CD4-positive, alpha-beta T cell treated with Interleukin-1 beta for 1 hour (primary cell): ENCODE data around the gene XPR1.
A peak's percentile ranks its signal among the peaks of the same experiment; 100 is the strongest.

ENCODE experiments used
- DNase-seq, 2 donors: peaks; one replicate each; pipeline ENCODE4 v3.0.0-alpha.2; 2020 to 2022

The XPR1 gene

GRCh38 chr1:180631766-180632325, at the start of gene XPR1:
Gene XPR1 (plus strand): TSS chr1:180632022. CDS start chr1:180632202, 180 bp downstream.
- peak; percentile 98 for DNase-seq

- no peak for DNase-seq
Measured at GRCh38 chr1:180584869-180585268, 47.0 kb upstream of the XPR1 start.

GRCh38 chr1:180585994-180586359, 45.8 kb upstream of the XPR1 start:
- DNase-seq: no peak

GRCh38 chr1:180586671-180587155, 45.1 kb upstream of the XPR1 start:
- no peak for DNase-seq

GRCh38 chr1:180588121-180588520, 43.7 kb upstream of the XPR1 start:
- DNase-seq: no peak

- DNase-seq: no peak
Measured at GRCh38 chr1:180590889-180591288, 40.9 kb upstream of the XPR1 start.

- DNase-seq: no peak
Measured at GRCh38 chr1:180593382-180593781, 38.4 kb upstream of the XPR1 start.

- DNase-seq: no peak
Measured at GRCh38 chr1:180594723-180595122, 37.1 kb upstream of the XPR1 start.

- no peak for DNase-seq
Measured at GRCh38 chr1:180595966-180596365, 35.9 kb upstream of the XPR1 start.

GRCh38 chr1:180597520-180597919, 34.3 kb upstream of the XPR1 start:
- DNase-seq: no peak

GRCh38 chr1:180598333-180598974, 33.4 kb upstream of the XPR1 start:
- DNase-seq: no peak

GRCh38 chr1:180600343-180600742, 31.5 kb upstream of the XPR1 start:
- DNase-seq: no peak

- no peak for DNase-seq
Measured at GRCh38 chr1:180601512-180601911, 30.3 kb upstream of the XPR1 start.

GRCh38 chr1:180603223-180603849, 28.5 kb upstream of the XPR1 start:
- no peak for DNase-seq

GRCh38 chr1:180603850-180604226, 28.0 kb upstream of the XPR1 start:
- DNase-seq: no peak

GRCh38 chr1:180606155-180606554, 25.7 kb upstream of the XPR1 start:
- DNase-seq: no peak

GRCh38 chr1:180609643-180610555, 21.9 kb upstream of the XPR1 start:
- DNase-seq: no peak

- DNase-seq: no peak
Measured at GRCh38 chr1:180610556-180611015, 21.2 kb upstream of the XPR1 start.

GRCh38 chr1:180611016-180611930, 20.5 kb upstream of the XPR1 start:
- peak in 1 of 2 donors; percentile 6 for DNase-seq

- DNase-seq: no peak
Measured at GRCh38 chr1:180612632-180613031, 19.2 kb upstream of the XPR1 start.

- no peak for DNase-seq
Measured at GRCh38 chr1:180614730-180615129, 17.1 kb upstream of the XPR1 start.
